Ramos (cell line): Measurements from ENCODE around the gene RIC1.
"Not testable (repeated sequence)": the region's sequence is repeated elsewhere in the genome, so short reads cannot be mapped to it uniquely, and the experiment has no call there.

ENCODE experiments used
- in situ Hi-C: fragments of 300-500 bp; cut with MboI; formaldehyde crosslinking; loops from one replicate; pipeline ENCODE4 v1.14.3; 2022; ENCODE audit warnings: low sequenced_read_pairs; ENCODE audit not compliant: unreplicated experiment

Gene RIC1

GRCh38 chr9:5717434-5717833, 88.5 kb downstream of the RIC1 start:
- in situ Hi-C loops, result not testable (repeated sequence)

- in situ Hi-C loops, result no loop called here
Measured at GRCh38 chr9:5718296-5719032, 89.6 kb downstream of the RIC1 start.

- in situ Hi-C loops, result no loop called here
Measured at GRCh38 chr9:5719100-5719926, 90.4 kb downstream of the RIC1 start.

- in situ Hi-C loops, result no loop called here
Measured at GRCh38 chr9:5720151-5720550, 91.2 kb downstream of the RIC1 start.

GRCh38 chr9:5721279-5722087, 92.6 kb downstream of the RIC1 start:
- in situ Hi-C loops, result no loop called here

DNA sequence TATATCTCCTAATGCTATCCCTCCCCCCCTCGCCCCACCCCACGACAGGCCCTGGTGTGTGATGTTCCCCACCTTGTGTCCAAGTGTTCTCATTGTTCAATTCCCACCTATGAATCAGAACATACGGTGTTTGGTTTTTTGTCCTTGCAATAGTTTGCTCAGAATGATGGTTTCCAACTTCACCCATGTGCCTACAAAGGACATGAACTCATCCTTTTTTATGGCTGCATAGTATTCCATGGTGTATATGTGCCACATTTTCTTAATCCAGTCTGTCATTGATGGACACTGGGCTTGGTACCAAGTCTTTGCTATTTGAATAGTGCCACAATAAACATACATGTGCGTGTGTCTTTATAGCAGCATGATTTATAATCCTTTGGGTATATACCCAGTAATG, 93.8 kb downstream of the RIC1 start:
- in situ Hi-C loops, result not testable (repeated sequence)

- in situ Hi-C loops, result no loop called here
Measured at GRCh38 chr9:5735072-5735471, 106.2 kb downstream of the RIC1 start.

- in situ Hi-C loops, result no loop called here
Measured at GRCh38 chr9:5736563-5737346, 107.8 kb downstream of the RIC1 start.

- in situ Hi-C loops, result no loop called here
Measured at GRCh38 chr9:5743109-5743508, 114.2 kb downstream of the RIC1 start.

DNA sequence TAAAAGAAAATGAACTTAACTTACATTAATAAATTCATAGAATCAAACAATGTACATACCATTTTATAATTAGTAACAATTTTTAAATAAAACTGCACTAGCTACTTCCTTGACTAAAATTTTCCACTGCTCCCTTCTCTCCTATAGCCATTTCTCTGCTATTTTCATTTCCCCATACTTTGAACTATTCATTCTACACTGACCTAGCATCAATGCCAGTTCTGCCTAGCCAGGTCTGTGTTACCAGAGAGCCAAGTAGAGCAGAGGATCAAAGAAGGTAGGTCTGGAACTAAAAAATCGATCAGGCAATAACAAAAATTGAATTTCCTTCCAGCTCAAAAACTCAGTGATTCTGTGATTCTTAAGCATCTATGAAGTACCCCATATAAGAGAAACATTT, 119.5 kb downstream of the RIC1 start:
- in situ Hi-C loops, result no loop called here

GRCh38 chr9:5749306-5749705, 120.4 kb downstream of the RIC1 start:
- in situ Hi-C loops, result no loop called here

- in situ Hi-C loops, result no loop called here
Measured at GRCh38 chr9:5750569-5750968, 121.7 kb downstream of the RIC1 start.

- in situ Hi-C loops, result no loop called here
Measured at GRCh38 chr9:5756633-5757032, 127.7 kb downstream of the RIC1 start.

DNA sequence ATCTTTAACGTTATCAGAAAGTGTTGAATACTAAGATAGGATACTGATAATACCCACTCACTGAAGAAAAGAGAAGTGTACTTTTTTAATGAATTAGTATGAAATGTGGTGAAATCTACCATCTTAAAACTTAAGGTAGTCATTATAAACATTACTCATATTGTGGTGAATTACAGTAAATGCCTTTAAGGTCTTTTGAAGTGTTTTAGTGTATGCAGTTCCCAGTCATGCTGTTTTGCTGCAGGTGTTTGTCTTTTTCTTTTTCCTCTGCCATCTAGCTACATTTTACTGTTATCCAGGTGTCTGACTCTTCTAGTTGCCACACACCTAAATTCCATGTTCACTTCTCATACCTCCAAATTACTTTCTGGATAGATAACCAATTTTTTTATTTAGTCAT, 131.4 kb downstream of the RIC1 start:
- in situ Hi-C loops, result no loop called here

DNA sequence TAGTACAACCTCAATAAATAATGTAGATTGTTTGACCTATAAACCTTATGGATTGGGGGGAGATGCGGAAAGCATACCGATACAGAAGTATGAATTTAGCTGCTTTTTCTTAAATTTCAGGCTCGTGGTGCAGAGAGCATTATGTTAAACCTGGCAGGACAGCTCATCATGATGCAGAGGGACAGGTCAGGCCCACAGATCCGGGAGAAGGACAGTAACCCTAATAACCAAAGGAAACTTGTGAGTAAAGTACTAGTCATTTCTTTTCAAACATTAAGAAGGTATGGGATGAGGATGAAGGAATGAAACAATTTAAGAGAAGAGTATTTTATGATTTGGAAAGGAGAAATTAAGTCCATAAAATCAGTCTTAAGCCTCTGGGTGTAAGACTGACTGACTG, 133.5 kb downstream of the RIC1 start:
- in situ Hi-C loops, result no loop called here

DNA sequence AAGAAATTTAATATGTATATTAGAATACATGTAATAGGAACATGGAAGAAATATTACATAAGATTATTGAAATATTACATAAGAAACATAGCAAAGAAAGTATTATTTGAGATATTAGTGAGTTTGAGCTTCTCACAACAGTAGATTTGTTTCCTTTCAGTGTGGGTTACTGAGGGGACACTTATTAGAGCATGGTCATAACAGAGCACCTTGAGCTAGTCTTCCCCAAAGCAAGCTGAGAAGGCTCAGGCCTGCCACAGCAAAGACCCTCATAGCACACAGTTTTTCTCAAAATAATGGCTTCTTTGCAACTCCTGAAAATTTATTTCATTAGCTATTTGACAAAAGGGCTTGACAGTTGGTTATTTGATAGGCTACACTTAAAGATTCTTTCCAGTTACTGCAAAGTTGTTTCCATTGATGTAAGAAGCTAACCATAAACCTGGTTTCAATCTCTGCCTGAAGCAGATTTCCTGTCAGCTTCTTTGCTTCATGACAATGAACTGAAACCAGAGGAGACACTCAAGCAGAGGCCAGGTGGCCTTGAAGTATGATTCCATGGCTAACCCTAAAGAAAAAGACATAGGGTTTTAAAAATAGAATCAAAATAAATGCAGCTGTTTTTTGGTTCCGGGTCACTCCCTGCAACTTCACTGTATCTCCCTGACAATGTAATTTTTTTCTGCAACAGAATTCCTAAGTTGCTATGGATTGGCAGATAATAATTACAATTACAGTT, 135.4 kb downstream of the RIC1 start:
- in situ Hi-C loops, result no loop called here

DNA sequence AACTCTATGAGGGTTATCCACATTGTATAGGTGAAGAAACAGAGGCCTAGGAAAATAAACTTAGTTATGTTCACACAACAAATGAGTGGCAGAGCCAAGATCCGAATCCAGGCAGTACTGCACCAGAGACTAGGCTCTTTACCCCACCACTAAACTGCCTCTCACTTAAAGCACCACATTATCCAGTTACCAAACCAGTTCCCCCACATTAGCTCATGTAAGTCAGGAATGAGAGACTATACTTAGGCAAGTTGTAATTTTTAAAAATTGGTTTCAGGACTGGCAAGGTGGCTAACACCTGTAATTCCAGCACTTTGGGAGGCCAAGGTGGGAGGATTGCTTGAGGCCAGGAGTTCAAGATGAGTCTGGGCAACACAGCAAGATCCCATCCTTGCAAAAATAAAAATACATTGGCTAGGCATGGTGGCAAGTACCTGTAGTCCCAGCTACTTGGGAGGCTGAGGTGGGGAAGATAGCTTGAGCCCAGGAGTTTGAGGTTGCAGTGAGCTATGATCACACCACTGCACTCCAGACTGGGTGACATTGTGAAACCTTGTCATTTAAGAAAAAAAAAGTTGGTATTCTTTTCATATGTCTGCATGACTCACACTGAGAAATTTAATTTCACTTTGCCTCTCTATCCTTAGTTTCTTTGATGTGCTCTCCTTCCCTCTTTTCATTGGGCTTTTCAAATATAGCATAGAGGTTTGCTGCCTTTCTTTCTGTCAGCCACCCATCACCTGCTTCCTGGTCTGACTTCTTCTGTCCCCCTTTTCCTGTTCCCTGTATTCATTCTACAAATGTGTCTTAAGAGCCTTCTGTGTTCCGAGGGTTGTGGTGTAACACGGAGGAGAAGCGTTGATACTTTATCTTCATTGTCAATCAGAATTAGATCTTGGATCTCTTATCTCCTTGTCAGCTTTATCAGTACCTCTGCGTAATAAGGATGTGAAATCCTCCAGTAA, 139.3 kb downstream of the RIC1 start:
- in situ Hi-C loops, result no loop called here

DNA sequence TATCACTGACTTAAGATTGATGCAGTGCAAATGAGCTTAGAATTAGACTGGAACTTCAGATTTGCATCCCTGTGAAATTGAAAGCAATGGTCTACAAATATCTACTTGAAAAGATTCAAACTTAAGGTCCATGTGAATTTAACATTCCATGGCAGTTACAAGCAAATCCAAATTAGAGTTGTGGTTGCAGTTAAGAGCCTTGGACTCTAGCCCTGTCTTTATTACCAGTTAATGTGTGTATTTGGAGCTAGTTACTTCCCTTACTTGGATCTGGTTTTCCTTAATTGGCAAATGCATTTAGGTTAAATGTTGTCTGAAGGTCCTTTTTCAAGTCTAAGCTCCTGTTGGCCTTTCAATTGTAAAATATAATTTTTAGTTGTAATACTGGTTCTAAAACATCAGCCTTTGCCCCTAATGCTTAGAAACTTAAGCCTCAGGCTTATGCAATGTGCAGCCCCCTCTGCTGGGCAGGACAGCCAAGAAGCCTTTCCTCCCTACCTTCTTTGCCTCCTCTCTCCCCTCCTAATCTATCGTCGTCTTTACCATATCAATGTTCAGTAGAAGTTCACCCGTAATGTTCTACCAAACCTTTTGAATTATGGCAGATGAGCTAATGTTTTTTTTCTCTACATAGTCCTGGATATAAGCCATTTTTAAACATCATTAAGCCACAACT, 144.6 kb downstream of the RIC1 start:
- in situ Hi-C loops, result no loop called here
